GM19193 (cell line): ENCODE results near the gene PRDM5.

Source experiments
- POLR2A ChIP-seq: IDR thresholded peaks from 4 replicates; pipeline ENCODE4 v1.6.1; 2011; ENCODE audit not compliant: insufficient read depth, insufficient read length; ENCODE audit errors: extremely low read depth

Gene PRDM5

DNA sequence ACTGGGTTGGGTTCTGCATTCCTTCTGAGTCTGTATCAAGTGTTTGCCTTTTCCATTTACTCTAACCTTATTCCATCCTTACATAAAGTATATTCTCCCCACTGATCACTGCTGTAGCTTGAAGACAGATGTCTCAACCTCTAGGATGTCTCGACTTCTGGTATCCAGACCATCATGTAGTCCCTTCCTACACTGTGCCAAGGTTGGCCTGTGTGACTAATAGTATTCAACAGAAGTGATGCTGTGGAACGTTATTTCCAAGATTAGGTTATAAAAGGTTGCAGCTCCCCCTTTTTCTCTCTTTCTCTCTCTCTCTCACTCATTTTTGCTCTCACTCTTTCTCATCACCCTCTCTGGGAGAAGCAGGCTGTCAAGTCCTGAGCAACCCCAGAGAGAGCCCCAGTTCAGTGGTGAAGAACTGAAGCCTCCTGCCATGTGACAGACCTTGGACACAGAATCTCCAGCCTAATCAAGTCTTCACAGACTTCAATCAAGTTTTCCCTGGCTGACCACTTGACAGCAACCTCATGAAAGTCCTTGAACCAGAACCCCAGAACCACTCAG is 75.4 kb downstream of the PRDM5 start:
- TF ChIP-seq POLR2A = no peak

GRCh38 chr4:120844528-120844921 is 78.0 kb downstream of the PRDM5 start:
- TF ChIP-seq POLR2A = no peak

GRCh38 chr4:120843849-120844527 is 78.5 kb downstream of the PRDM5 start:
- TF ChIP-seq POLR2A = no peak

- TF ChIP-seq POLR2A = no peak
Observed at GRCh38 chr4:120842031-120842430, 80.5 kb downstream of the PRDM5 start.

DNA sequence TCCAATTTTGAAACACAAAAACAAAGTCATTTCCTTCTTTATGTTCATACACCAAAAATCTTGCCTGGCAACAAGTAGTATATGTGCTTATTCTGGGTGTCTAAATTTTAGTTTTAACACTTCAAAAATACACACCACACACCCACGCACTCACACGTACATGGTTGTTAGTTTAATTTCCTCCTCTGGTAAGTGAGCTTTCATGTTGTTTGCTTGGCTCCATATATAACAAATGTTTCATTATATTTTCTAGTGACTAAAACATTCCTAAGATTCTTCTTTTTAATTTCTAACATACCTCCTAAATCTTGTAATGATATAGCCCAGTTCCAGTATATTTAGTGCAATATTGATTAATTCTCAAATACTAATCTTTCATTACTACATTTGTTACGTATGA is 80.9 kb downstream of the PRDM5 start:
- TF ChIP-seq POLR2A = no peak

GRCh38 chr4:120839974-120840751 is 82.4 kb downstream of the PRDM5 start:
- TF ChIP-seq POLR2A = no peak

DNA sequence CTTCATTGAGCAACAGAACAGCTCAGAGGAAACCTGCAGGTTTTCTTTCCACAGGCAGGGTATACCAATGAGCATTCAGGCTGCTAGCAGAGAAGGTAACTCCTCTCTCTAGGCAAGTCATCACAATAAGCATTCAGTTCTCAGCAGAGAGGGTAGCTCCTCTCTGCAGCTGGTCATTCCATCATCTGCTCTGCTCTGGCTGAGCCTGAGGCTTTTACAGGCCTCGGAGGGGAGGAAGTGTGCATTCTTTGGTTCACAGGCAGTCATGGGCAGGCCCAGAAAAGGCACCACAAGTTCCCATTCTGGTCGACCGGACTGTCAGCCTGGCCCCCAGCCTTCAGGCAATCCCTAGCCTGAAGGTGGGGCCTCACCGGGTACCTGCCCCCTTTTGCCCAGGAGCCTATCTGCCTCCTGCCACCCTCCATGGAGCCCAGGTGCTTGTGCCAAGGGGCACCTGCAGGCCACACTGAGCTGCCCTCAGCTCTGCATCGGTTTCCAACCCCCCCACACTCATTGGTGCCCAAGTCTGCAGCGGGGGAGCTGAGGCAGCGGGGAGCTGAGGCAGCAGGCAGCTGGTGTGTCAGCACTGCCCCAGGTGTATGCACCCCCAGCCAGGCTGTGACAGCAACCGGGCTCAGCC is 83.1 kb downstream of the PRDM5 start:
- no peak for TF ChIP-seq POLR2A

GRCh38 chr4:120838784-120839183 is 83.7 kb downstream of the PRDM5 start:
- no peak for TF ChIP-seq POLR2A

DNA sequence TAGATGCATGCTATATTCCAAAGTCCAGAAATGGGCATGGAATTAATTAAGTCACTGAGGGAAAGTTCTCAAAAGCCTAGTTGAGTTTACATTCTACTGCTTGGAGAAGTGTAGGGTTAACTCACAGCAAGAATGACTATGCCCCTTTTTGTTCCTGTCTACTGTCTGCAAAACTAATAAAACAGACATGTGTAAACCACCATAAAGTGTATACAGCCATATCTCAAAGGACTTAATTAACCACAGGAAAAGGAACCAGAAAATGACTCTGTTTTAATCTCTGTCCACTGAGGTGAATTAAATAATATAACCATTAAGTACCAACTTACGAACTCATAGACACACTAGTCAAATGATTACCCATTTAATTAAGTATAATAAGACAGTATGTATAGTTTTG is 84.9 kb downstream of the PRDM5 start:
- TF ChIP-seq POLR2A = no peak

DNA sequence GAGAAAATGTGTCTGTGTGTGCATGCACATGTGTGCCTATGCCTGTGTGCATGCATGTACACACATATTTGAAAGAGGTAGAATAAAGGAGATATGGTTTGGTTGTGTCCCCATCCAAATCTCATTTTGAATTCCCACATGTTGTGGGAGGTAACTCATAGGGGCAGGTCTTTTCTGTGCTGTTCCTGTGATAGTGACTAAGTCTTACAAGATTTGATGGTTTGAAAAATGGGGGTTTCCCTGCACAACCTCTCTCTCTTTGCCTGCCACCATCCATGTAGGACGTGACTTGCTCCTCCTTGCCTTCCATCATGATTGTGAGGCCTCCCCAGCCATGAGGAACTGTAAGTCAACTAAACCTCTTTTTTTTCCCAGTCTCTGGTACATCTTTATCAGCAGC is 87.2 kb downstream of the PRDM5 start:
- TF ChIP-seq POLR2A = no peak

- no peak for TF ChIP-seq POLR2A
Observed at GRCh38 chr4:120830204-120830603, 92.3 kb downstream of the PRDM5 start.

- no peak for TF ChIP-seq POLR2A
Observed at GRCh38 chr4:120829113-120829831, 93.3 kb downstream of the PRDM5 start.

GRCh38 chr4:120826853-120827252 is 95.7 kb downstream of the PRDM5 start:
- TF ChIP-seq POLR2A = no peak

GRCh38 chr4:120826449-120826848 is 96.1 kb downstream of the PRDM5 start:
- TF ChIP-seq POLR2A = no peak

- no peak for TF ChIP-seq POLR2A
Observed at GRCh38 chr4:120824946-120825345, 97.6 kb downstream of the PRDM5 start.
